Upper lobe of left lung (tissue), 6 donors: ENCODE measurements around the gene LCP1. TPM values are rescaled to one million over a fixed set of nuclear protein-coding genes. Genes with fewer than 3 reads are reported as not detected.

Source experiments
- ATAC-seq, 2 donors: fragments of 200-7000 bp; cut with Tn5 transposase; one replicate each; pipeline ENCODE4 v1.9.1; 2022; ENCODE audit warnings: mild to moderate bottlenecking in 2 of 2, moderate library complexity in 2 of 2; ENCODE audit not compliant: low FRiP score in 2 of 2
- DNase-seq, 2 donors: peaks; one replicate each; pipeline ENCODE4 v3.0.0-alpha.2; 2019 to 2020
- H3K27ac ChIP-seq, 4 donors: fragments of 200-600 bp; sonication (generic); one replicate each; pipeline ENCODE4 v1.5.1; 2016 to 2019
- H3K27me3 ChIP-seq, 4 donors: fragments of 200-600 bp; sonication (generic); one replicate each; pipeline ENCODE4 v1.5.1; 2017 to 2019
- H3K36me3 ChIP-seq, 4 donors: fragments of 200-600 bp; sonication (generic); one replicate each; pipeline ENCODE4 v1.5.1; 2016 to 2019
- H3K4me1 ChIP-seq, 4 donors: fragments of 200-600 bp; sonication (generic); one replicate each; pipeline ENCODE4 v1.5.1; 2018 to 2019
- H3K4me3 ChIP-seq, 4 donors: fragments of 200-600 bp; sonication (generic); one replicate each; pipeline ENCODE4 v1.5.1; 2017 to 2019; ENCODE audit warnings: mild to moderate bottlenecking in 2 of 4, moderate library complexity in 1 of 4
- H3K9me3 ChIP-seq, 4 donors: fragments of 200-600 bp; sonication (generic); one replicate each; pipeline ENCODE4 v1.5.1; 2018 to 2019
- EP300 ChIP-seq, 4 donors: sonication (generic); formaldehyde crosslinking; IDR thresholded peaks; one replicate each; pipeline ENCODE4 v1.5.1; 2017; ENCODE audit warnings: antibody characterized with exemption in 4 of 4, control low read depth in 2 of 4
- POLR2A ChIP-seq, 4 donors: fragments of 450-650 bp; IDR thresholded peaks; one replicate each; pipeline ENCODE4 v1.5.1; 2016 to 2017; ENCODE audit warnings: antibody characterized with exemption in 4 of 4, mild to moderate bottlenecking in 2 of 4
- POLR2AphosphoS5 ChIP-seq, 2 donors: sonication (generic); formaldehyde crosslinking; IDR thresholded peaks; one replicate each; pipeline ENCODE4 v1.5.1; 2017; ENCODE audit warnings: antibody characterized with exemption in 2 of 2
- WGBS, 2 donors: methylation state at CpG; one replicate each; pipeline ENCODE4 v1.1.5; 2017 to 2018; 5-methylcytosine and 5-hydroxymethylcytosine counted together
- total RNA-seq, 6 donors: library from RNA; depleted of rRNA in 4 of 6; stranded (reverse); fragments of >200 nt in 4 of 6; gene quantifications; one replicate each; pipeline versions ENCODE4 v1.1.0 to v1.2.1, GENCODE V29; 2016 to 2021
- TF ChIP-seq, protein P1 (sequence below), 6 experiments: fragments of 450-650 bp in 4 of 6; fragments of 200-600 bp in 2 of 6; sonication (generic) in 2 of 6; IDR thresholded peaks; one replicate each; pipeline ENCODE4 v1.5.1; 2016 to 2019; ENCODE audit warnings: antibody characterized with exemption in 6 of 6
- donor health status: DM: no; HTN: no; CAD: no; lungs with moderate emphysema.
- donor health status: DM: no; HTN: yes; CAD: no; lungs with severe emphysema.

The LCP1 gene
- total RNA-seq, 6 donors from 2014 or later = 72.3 to 331 (median 129) TPM

DNA sequence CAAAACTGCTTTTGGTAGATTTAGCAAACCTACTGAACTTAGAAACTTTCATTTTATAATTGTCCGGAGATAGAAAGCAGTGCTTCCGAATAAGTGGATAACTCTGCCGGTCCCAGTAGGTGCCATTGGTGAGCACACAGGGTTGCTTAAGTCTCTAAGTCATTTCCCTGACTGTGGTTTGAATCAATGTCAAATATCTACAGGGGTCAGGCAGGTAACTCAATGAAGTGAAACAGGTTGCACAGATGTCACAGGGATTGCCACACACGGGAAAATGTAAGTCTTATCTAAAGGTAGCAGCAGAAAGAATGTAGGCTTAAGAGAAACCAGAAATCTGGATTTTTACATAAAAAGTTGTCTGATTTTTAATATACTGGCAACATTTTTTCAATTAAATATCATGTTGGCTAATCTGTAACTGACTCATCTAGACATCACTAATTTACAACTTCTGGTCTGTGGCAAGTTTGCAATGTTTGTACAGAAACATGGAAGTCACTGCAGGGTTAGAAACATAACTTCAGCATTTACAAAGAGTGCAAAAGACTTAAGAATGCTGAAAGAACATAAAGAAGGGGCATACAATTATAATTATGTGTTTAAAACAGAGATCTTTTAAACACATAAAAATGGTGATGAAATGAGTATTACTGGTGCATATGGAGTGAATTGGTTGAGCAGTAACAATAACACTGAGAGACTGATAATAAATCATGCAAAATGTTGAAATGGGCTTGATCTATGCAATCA lies 15.5 kb upstream of the LCP1 start:
- Histone ChIP-seq H3K36me3 (no peaks in the 10 kb centered on the region), H3K9me3 (no peaks in the 10 kb centered on the region), H3K4me1 (peaks cover 0 to 4% (median 0%) of the 10 kb centered on the region in 4 donors), H3K27ac (no peak overlapping the region), H3K27me3 (no peaks in the 10 kb centered on the region), H3K4me3 (no peak overlapping the region)
- no peak for ATAC-seq
- no peak for DNase-seq
- 56 to 80% methylated on average over 4 of the region's 4 CpGs for WGBS, 2 donors
- TF ChIP-seq EP300 (IDR thresholded peaks at IDR 0.05) (no peak), POLR2AphosphoS5 (IDR thresholded peaks at IDR 0.05) (no peak), POLR2A (IDR thresholded peaks at IDR 0.05) (no peak)
- TF ChIP-seq, protein P1, sequence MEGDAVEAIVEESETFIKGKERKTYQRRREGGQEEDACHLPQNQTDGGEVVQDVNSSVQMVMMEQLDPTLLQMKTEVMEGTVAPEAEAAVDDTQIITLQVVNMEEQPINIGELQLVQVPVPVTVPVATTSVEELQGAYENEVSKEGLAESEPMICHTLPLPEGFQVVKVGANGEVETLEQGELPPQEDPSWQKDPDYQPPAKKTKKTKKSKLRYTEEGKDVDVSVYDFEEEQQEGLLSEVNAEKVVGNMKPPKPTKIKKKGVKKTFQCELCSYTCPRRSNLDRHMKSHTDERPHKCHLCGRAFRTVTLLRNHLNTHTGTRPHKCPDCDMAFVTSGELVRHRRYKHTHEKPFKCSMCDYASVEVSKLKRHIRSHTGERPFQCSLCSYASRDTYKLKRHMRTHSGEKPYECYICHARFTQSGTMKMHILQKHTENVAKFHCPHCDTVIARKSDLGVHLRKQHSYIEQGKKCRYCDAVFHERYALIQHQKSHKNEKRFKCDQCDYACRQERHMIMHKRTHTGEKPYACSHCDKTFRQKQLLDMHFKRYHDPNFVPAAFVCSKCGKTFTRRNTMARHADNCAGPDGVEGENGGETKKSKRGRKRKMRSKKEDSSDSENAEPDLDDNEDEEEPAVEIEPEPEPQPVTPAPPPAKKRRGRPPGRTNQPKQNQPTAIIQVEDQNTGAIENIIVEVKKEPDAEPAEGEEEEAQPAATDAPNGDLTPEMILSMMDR (IDR thresholded peaks at IDR 0.05) = no peak

DNA sequence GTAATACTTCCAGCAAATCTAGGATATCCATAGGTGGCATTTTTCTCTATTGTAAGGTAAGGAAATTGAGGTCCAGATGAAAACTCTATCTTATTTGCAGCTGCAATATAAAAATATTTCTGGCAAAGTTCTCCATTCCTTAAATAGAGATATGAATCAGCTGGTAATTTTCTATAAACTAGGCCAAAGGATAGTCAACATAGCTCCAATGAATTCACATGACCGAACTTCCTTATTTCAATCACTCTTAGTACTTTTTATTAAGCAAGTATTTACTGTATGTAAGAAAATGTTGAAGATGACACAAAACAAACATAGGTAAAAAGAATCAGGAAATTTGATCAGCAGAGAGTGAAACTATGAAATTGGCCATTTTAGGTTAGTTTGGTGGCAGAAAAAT lies 13.0 kb upstream of the LCP1 start:
- no peak overlapping the region for H3K4me3 ChIP-seq
- TF ChIP-seq POLR2A (IDR thresholded peaks at IDR 0.05) (no peak), EP300 (IDR thresholded peaks at IDR 0.05) (no peak), POLR2AphosphoS5 (IDR thresholded peaks at IDR 0.05) (no peak)
- TF ChIP-seq, protein P1 (IDR thresholded peaks at IDR 0.05) = no peak
- no peak for DNase-seq
- no peaks in the 10 kb centered on the region for H3K27me3 ChIP-seq
- H3K36me3 ChIP-seq = no peaks in the 10 kb centered on the region
- WGBS, 2 donors = 75 to 92% methylated on average over 1 of the region's 1 CpG
- peak overlapping the region in 1 of 4 donors; percentile 19 for H3K27ac ChIP-seq
- no peaks in the 10 kb centered on the region for H3K4me1 ChIP-seq
- H3K9me3 ChIP-seq = no peaks in the 10 kb centered on the region
- ATAC-seq = peak in 1 of 2 donors; percentile 40

DNA sequence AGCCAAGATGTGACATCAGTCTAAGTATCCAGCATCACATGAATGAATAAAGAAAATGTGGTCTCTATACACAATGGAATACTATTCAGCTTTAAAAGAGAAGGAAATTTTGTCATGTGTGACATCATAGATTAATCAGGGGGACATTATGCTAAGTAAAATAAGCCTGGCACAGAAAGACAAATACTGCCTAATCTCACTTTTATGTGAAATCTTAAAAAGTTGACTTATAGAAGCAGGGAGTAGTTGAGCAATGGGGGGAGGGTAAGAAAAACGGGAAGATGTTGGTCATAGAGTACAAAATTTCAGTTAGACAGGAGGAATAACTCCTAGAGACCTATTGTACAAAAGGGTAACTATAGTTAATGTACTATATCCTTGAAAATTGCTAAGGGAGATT lies 10.4 kb upstream of the LCP1 start:
- no peaks in the 10 kb centered on the region for H3K27me3 ChIP-seq
- TF ChIP-seq POLR2A (IDR thresholded peaks at IDR 0.05) (no peak), EP300 (IDR thresholded peaks at IDR 0.05) (no peak), POLR2AphosphoS5 (IDR thresholded peaks at IDR 0.05) (no peak)
- TF ChIP-seq, protein P1 (IDR thresholded peaks at IDR 0.05) = no peak
- H3K4me1 ChIP-seq = no peaks in the 10 kb centered on the region
- 20 to 61% methylated on average over 1 of the region's 1 CpG for WGBS, 2 donors
- H3K9me3 ChIP-seq = no peaks in the 10 kb centered on the region
- H3K4me3 ChIP-seq = no peak overlapping the region
- no peak overlapping the region for H3K27ac ChIP-seq
- H3K36me3 ChIP-seq = no peaks in the 10 kb centered on the region
- ATAC-seq (no peak), DNase-seq (no peak)

DNA sequence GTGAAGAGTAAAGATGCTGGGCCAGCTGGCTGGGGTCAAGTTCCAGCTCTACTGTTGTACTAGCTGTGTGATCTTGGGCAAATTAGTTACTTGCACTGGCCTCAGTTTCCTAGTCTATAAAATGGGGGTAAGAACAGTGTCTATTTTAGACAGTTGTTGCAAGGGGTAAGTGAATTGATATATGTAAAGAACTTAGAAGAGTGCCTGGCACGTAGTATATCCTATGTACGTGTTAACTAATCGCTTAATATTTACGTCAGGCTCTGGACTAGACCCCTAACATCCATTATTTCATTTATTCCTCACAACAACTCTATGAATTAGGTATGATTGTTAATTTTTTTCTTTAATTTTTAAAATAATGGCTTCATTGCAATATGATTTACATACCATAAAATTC lies 3.7 kb upstream of the LCP1 start:
- DNase-seq = no peak
- H3K4me3 ChIP-seq = no peak overlapping the region
- no peaks in the 10 kb centered on the region for H3K36me3 ChIP-seq
- ATAC-seq = no peak
- no peak overlapping the region for H3K27ac ChIP-seq
- no peaks in the 10 kb centered on the region for H3K9me3 ChIP-seq
- TF ChIP-seq EP300 (IDR thresholded peaks at IDR 0.05) = no peak
- TF ChIP-seq, protein P1 (IDR thresholded peaks at IDR 0.05) = no peak
- no peak for TF ChIP-seq POLR2A (IDR thresholded peaks at IDR 0.05)
- TF ChIP-seq POLR2AphosphoS5 (IDR thresholded peaks at IDR 0.05) = no peak
- peaks cover 0 to 14% (median 6%) of the 10 kb centered on the region in 4 donors for H3K4me1 ChIP-seq
- 90 to 96% methylated on average over 4 of the region's 4 CpGs for WGBS, 2 donors
- H3K27me3 ChIP-seq = no peaks in the 10 kb centered on the region

DNA sequence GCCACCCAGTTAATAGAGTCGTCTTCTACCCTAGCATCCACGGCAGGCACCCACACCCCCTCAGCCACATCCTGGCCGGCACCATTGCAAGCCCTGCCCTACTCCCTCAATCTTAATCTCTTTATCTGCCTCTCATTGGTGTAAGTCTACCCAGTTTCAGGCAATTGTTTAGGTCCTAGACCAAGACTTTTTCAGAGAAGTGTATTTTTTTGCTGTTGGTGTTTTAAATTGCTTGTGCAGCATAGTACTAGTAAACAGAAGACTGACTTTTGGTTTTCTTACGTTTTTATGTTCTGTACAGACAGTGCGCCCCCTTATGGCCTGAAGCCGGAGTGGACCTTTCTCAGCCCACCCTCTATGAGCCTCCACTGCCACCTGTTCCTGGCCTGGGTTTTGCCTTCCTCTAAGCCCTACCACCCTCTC lies 2.3 kb upstream of the LCP1 start:
- peak in 1 of 2 donors; percentile 55 for DNase-seq

More for the DNA sequence above, 2.3 kb upstream of the LCP1 start:
- Histone ChIP-seq H3K36me3 (no peaks in the 10 kb centered on the region), H3K27ac (peak overlapping the region in 1 of 4 donors; percentile 84), H3K4me3 (no peak overlapping the region), H3K9me3 (no peaks in the 10 kb centered on the region), H3K4me1 (peaks cover 0 to 14% (median 6%) of the 10 kb centered on the region in 4 donors), H3K27me3 (no peaks in the 10 kb centered on the region)
- WGBS, 2 donors = 40 to 42% methylated on average over 6 of the region's 6 CpGs
- peak; percentile 71 to 77 for ATAC-seq
- TF ChIP-seq, protein P1 (IDR thresholded peaks at IDR 0.05) = peak in 4 of 6 experiments; percentile 27 to 41 (median 35)
- TF ChIP-seq POLR2AphosphoS5 (IDR thresholded peaks at IDR 0.05) = no peak
- no peak for TF ChIP-seq POLR2A (IDR thresholded peaks at IDR 0.05)
- TF ChIP-seq EP300 (IDR thresholded peaks at IDR 0.05) = no peak
